ENCODE data around the gene PTBP3. TPM values are rescaled to one million over a fixed set of nuclear protein-coding genes. Genes with fewer than 3 reads are reported as not detected.

The PTBP3 gene
- total RNA-seq, 2 donors from 2014 or later, result 83.3 to 94.8 TPM

DNA sequence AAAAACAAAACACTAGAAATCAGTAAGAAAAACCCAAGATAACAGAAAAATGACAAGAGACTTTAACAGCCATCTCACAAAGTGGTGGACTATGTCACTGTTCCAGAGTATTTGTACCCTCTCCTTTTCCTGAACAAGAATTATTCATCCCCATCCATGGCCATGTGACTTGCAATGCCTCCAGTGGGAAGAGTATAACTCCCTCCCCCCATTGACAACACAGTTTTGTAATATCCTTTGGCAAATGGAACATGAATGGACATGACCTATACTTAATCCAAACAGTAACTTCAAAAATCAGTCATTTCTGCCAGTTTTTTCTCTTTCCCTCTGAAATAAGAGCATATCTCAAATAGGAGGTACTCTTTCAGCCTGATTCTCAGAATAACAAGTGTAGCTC is 33.9 kb downstream of the PTBP3 start:
- no peak for DNase-seq
- TF ChIP-seq, protein P1, sequence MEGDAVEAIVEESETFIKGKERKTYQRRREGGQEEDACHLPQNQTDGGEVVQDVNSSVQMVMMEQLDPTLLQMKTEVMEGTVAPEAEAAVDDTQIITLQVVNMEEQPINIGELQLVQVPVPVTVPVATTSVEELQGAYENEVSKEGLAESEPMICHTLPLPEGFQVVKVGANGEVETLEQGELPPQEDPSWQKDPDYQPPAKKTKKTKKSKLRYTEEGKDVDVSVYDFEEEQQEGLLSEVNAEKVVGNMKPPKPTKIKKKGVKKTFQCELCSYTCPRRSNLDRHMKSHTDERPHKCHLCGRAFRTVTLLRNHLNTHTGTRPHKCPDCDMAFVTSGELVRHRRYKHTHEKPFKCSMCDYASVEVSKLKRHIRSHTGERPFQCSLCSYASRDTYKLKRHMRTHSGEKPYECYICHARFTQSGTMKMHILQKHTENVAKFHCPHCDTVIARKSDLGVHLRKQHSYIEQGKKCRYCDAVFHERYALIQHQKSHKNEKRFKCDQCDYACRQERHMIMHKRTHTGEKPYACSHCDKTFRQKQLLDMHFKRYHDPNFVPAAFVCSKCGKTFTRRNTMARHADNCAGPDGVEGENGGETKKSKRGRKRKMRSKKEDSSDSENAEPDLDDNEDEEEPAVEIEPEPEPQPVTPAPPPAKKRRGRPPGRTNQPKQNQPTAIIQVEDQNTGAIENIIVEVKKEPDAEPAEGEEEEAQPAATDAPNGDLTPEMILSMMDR (conservative IDR thresholded peaks at IDR 0.05), result no peak
- no peak overlapping the region for H3K4me3 Mint-ChIP-seq
- no peak overlapping the region for H3K4me3 ChIP-seq (ENCODE audit: low read length)
- no peaks in the 10 kb centered on the region for H3K36me3 ChIP-seq (ENCODE audit: control insufficient read depth, insufficient read depth, low read length)
- no peaks in the 10 kb centered on the region for H3K27me3 Mint-ChIP-seq (ENCODE audit: insufficient read depth)
- no peak overlapping the region for H3K27ac Mint-ChIP-seq
- H3K4me1 Mint-ChIP-seq, result peaks cover 8% of the 10 kb centered on the region
- no peak overlapping the region for H3K9ac ChIP-seq (ENCODE audit: extremely low read depth, low read length, poor library complexity, severe bottlenecking)
- no peaks in the 10 kb centered on the region for H3K9me3 Mint-ChIP-seq
- H3K27ac ChIP-seq (ENCODE audit: low read depth, low read length), result no peak overlapping the region
- no peaks in the 10 kb centered on the region for H3K27me3 ChIP-seq (ENCODE audit: control insufficient read depth, insufficient read depth, low read length, poor library complexity, severe bottlenecking)
- H3K36me3 Mint-ChIP-seq (ENCODE audit: low read depth), result peaks cover 7% of the 10 kb centered on the region
- no peaks in the 10 kb centered on the region for H3K9me3 ChIP-seq (ENCODE audit: control insufficient read depth, low read length)
- no peaks in the 10 kb centered on the region for H3K4me1 ChIP-seq (ENCODE audit: control insufficient read depth, insufficient read depth, low read length)

DNA sequence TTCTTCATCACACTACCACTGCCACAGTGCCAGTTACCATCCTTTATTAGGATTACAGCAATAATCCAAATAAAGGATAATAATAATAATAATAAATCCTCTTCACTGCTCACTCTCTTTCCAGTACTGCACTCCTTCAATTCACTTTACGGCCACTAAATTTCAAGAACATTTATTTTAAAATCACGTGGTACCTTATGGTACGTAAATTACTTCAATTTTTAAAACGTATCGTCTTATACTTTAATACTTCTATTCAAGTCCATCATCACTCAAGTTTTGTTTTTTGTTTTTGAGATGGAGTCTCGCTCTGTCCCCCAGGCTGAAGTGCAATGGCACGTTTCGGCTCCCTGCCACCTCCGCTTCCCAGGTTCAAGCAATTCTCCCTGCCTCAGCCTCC is 36.5 kb downstream of the PTBP3 start:
- H3K9me3 ChIP-seq (ENCODE audit: control insufficient read depth, low read length), result peaks cover 6% of the 10 kb centered on the region
- H3K9me3 Mint-ChIP-seq, result no peaks in the 10 kb centered on the region
- TF ChIP-seq, protein P1 (conservative IDR thresholded peaks at IDR 0.05), result no peak
- no peak overlapping the region for H3K4me3 Mint-ChIP-seq
- H3K27ac ChIP-seq (ENCODE audit: low read depth, low read length), result no peak overlapping the region
- no peak overlapping the region for H3K27ac Mint-ChIP-seq
- peaks cover 18% of the 10 kb centered on the region for H3K36me3 ChIP-seq (ENCODE audit: control insufficient read depth, insufficient read depth, low read length)
- WGBS, 2 experiments (ENCODE audit: insufficient coverage in 1 of 2, insufficient read length in 1 of 2), result 84 to 93% methylated on average over 9 of the region's 9 CpGs
- H3K4me1 Mint-ChIP-seq, result peaks cover 8% of the 10 kb centered on the region
- H3K36me3 Mint-ChIP-seq (ENCODE audit: low read depth), result peaks cover 25% of the 10 kb centered on the region
- no peaks in the 10 kb centered on the region for H3K4me1 ChIP-seq (ENCODE audit: control insufficient read depth, insufficient read depth, low read length)
- no peak overlapping the region for H3K9ac ChIP-seq (ENCODE audit: extremely low read depth, low read length, poor library complexity, severe bottlenecking)
- no peaks in the 10 kb centered on the region for H3K27me3 ChIP-seq (ENCODE audit: control insufficient read depth, insufficient read depth, low read length, poor library complexity, severe bottlenecking)
- DNase-seq, result no peak
- no peaks in the 10 kb centered on the region for H3K27me3 Mint-ChIP-seq (ENCODE audit: insufficient read depth)
- H3K4me3 ChIP-seq (ENCODE audit: low read length), result no peak overlapping the region

- no peak overlapping the region for H3K4me3 Mint-ChIP-seq
- WGBS, 2 experiments (ENCODE audit: insufficient coverage in 1 of 2, insufficient read length in 1 of 2), result 81 to 100% methylated on average over 2 of the region's 2 CpGs
- TF ChIP-seq, protein P1 (conservative IDR thresholded peaks at IDR 0.05), result no peak
- H3K4me1 Mint-ChIP-seq, result peaks cover 8% of the 10 kb centered on the region
- peaks cover 38% of the 10 kb centered on the region for H3K36me3 Mint-ChIP-seq (ENCODE audit: low read depth)
- no peak overlapping the region for H3K4me3 ChIP-seq (ENCODE audit: low read length)
- no peak for DNase-seq
- no peak overlapping the region for H3K9ac ChIP-seq (ENCODE audit: extremely low read depth, low read length, poor library complexity, severe bottlenecking)
- peaks cover 11% of the 10 kb centered on the region for H3K9me3 Mint-ChIP-seq
- no peaks in the 10 kb centered on the region for H3K27me3 ChIP-seq (ENCODE audit: control insufficient read depth, insufficient read depth, low read length, poor library complexity, severe bottlenecking)
- no peaks in the 10 kb centered on the region for H3K27me3 Mint-ChIP-seq (ENCODE audit: insufficient read depth)
- peaks cover 21% of the 10 kb centered on the region for H3K9me3 ChIP-seq (ENCODE audit: control insufficient read depth, low read length)
- H3K27ac Mint-ChIP-seq, result no peak overlapping the region
- H3K4me1 ChIP-seq (ENCODE audit: control insufficient read depth, insufficient read depth, low read length), result no peaks in the 10 kb centered on the region
- H3K36me3 ChIP-seq (ENCODE audit: control insufficient read depth, insufficient read depth, low read length), result peaks cover 29% of the 10 kb centered on the region
- no peak overlapping the region for H3K27ac ChIP-seq (ENCODE audit: low read depth, low read length)
Observed at GRCh38 chr9:112295174-112295573, 38.2 kb downstream of the PTBP3 start.
